Immature natural killer cell (primary cell): ENCODE data around the gene GRB10. TPM values are rescaled to one million over a fixed set of nuclear protein-coding genes. Genes with fewer than 3 reads are reported as not detected.
A peak's percentile ranks its signal among the peaks of the same experiment; 100 is the strongest.

Experiments
- DNase-seq, 3 donors: peaks; one replicate each; pipeline ENCODE4 v3.0.0; 2022; ENCODE audit warnings: mixed read lengths in 1 of 3
- H3K27ac Mint-ChIP-seq, 6 donors: one replicate each; pipeline ENCODE4 v1.8.0; 2020; ENCODE audit warnings: mixed read lengths in 6 of 6, mild to moderate bottlenecking in 5 of 6, inconsistent platforms in 4 of 6, moderate library complexity in 3 of 6
- H3K27me3 Mint-ChIP-seq, 3 donors: one replicate each; pipeline ENCODE4 v1.8.0; 2020 to 2021; ENCODE audit warnings: low read depth in 3 of 3, mild to moderate bottlenecking in 3 of 3, mixed read lengths in 3 of 3, moderate library complexity in 3 of 3, inconsistent platforms in 1 of 3
- H3K36me3 Mint-ChIP-seq, 3 donors: one replicate each; pipeline ENCODE4 v1.8.0; 2020; ENCODE audit warnings: mixed read lengths in 3 of 3, inconsistent platforms in 2 of 3, mild to moderate bottlenecking in 2 of 3
- H3K4me1 Mint-ChIP-seq, 2 donors: one replicate each; pipeline ENCODE4 v1.8.0; 2020; ENCODE audit warnings: inconsistent platforms in 2 of 2, mild to moderate bottlenecking in 2 of 2, mixed read lengths in 2 of 2, moderate library complexity in 1 of 2
- H3K4me3 Mint-ChIP-seq, 5 donors: one replicate each; pipeline ENCODE4 v1.8.0; 2020; ENCODE audit warnings: mild to moderate bottlenecking in 5 of 5, mixed read lengths in 5 of 5, inconsistent platforms in 3 of 5, moderate library complexity in 3 of 5
- H3K9me3 Mint-ChIP-seq, 6 donors: one replicate each; pipeline ENCODE4 v1.8.0; 2020; ENCODE audit warnings: mild to moderate bottlenecking in 6 of 6, mixed read lengths in 6 of 6, inconsistent platforms in 4 of 6, moderate library complexity in 3 of 6
- polyA plus RNA-seq, 3 donors: library from polyadenylated mRNA; unstranded; fragments of 300-500 nt; fragmentation: Illumina TruSeq; gene quantifications; one replicate each; pipeline ENCODE4 v1.2.3, GENCODE V29; 2021

The GRB10 gene
- polyA plus RNA-seq = not detected

DNA sequence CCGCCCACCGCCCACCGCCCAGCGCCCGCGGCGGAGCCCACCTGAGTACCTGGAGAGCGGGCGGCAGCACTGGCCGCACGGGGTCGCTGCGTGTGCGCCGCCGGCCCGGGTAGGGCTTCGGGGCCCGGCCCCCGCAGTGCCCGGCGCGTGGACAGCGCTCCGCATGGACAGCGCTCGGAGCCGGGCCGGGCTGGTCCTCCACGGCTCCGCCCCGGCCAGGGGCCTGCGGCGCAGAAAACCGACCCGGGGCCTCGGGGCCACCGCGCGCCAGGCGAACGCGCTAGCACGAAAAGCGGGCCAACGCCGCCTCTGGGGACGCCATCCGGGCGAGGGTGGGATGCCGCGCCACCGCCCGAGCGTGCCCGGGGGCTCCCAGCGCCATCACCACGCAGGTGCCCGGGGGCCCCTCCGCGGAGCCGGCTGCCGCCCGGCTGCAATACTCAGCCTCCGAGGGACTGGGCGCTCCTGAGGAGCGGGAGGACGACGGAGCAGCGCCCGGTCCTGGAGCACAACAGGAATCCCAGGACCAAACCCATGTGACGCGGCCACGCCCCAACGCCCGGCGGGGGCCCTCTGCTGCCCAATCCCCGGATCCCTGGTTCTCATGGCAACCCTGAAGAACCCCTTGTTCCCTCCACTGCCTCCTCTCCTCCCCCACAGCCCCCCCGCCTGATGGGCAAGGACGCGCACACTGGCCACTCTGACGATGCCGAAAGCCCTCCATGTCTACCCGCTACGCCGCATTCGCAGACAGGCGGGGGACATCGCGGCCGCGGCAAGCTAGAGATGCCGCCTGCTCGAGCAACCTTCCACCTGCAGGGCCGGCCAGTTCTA, at the start of gene GRB10:
GRB10 (minus strand) TSS at position 522 of the 834 bp plus-strand sequence. CDS start 50,574 bp downstream, outside the sequence.
- H3K9me3 Mint-ChIP-seq = peaks cover 0 to 3% (median 0%) of the 10 kb centered on the region in 6 donors
- no peak for DNase-seq
- no peaks in the 10 kb centered on the region for H3K36me3 Mint-ChIP-seq
- H3K27me3 Mint-ChIP-seq = peaks cover 2 to 19% (median 5%) of the 10 kb centered on the region in 3 donors
- no peak within 1 kb of the TSS for H3K27ac Mint-ChIP-seq
- H3K4me1 Mint-ChIP-seq = peaks cover 0 to 1% of the 10 kb centered on the region in 2 donors
- H3K4me3 Mint-ChIP-seq = peak within 1 kb of the TSS in 3 of 5 donors; percentile 2 to 68 (median 23)

DNA sequence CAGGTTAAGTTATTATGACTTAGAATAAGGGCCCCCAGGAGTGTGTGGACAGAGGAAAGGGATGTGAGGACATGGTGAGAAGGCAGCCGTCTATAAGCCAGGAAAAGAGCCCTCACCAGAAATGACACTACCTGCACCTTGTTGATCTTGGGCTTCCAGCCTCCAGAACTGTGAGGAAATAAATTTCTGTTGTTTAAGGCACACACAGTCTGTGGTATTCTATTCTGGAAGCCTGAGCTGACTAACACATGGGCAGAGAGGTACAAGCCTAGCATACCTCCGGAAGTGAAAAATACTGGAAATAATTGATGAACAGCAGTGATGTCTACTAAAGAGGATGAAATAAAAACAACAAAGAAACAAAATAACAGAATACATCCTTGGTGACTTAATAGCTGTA, 46.1 kb upstream of the GRB10 start:
- peaks cover 0 to 4% (median 0%) of the 10 kb centered on the region in 3 donors for H3K36me3 Mint-ChIP-seq

DNA sequence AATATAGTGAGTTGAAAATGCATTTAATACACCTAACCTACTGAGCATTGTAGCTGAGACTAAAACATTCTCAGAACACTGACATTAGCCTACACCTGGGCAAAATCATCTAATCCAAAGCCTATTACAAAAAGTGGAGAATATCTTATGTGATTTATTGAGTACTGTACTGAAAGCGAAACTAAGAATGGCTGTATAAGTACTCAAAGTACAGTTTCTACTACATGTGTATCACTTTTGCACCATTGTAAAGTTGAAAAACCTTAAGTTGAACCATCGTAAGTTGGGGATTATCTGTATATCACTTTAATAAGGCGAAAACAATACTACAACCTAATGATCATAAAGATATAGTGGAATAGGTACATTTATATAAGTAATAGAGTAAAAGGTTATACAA, 45.4 kb upstream of the GRB10 start:
- H3K36me3 Mint-ChIP-seq = peaks cover 0 to 4% (median 0%) of the 10 kb centered on the region in 3 donors
- peaks cover 2 to 16% (median 4%) of the 10 kb centered on the region in 3 donors for H3K27me3 Mint-ChIP-seq
- no peak overlapping the region for H3K4me3 Mint-ChIP-seq
- peaks cover 0 to 8% of the 10 kb centered on the region in 2 donors for H3K4me1 Mint-ChIP-seq
- no peak for DNase-seq
- no peak overlapping the region for H3K27ac Mint-ChIP-seq
- H3K9me3 Mint-ChIP-seq = peaks cover 0 to 1% (median 0%) of the 10 kb centered on the region in 6 donors

More for the DNA sequence above, 46.1 kb upstream of the GRB10 start:
- Mint-ChIP-seq H3K4me1 (peaks cover 0 to 11% of the 10 kb centered on the region in 2 donors), H3K27me3 (peaks cover 4 to 16% (median 4%) of the 10 kb centered on the region in 3 donors), H3K27ac (no peak overlapping the region), H3K9me3 (peaks cover 0 to 3% (median 0%) of the 10 kb centered on the region in 6 donors), H3K4me3 (no peak overlapping the region)
- DNase-seq = no peak

DNA sequence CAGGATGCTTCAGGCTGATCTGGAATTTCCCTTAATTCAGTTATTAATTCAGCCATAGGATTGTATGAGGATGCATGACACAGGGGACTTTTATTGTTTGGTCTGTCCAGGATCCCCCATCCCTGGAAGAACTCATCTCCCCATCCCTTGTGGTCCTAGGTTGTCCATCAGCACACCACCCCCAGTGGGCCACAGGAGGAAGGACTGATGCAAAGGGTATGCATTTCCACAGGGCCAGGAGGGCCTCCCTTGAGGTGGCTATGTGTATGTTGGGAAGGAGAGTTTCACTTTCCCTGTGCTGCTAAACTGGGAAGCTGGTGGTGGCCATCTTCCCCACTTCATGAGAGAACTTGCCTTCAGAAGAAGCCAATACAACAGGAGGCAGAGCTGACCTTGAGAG, 44.6 kb upstream of the GRB10 start:
- Mint-ChIP-seq H3K9me3 (peaks cover 0 to 1% (median 0%) of the 10 kb centered on the region in 6 donors), H3K27me3 (peaks cover under 1 to 14% (median 2%) of the 10 kb centered on the region in 3 donors), H3K27ac (no peak overlapping the region), H3K36me3 (peaks cover 0 to 4% (median 0%) of the 10 kb centered on the region in 3 donors), H3K4me1 (no peaks in the 10 kb centered on the region), H3K4me3 (no peak overlapping the region)
- DNase-seq = no peak

DNA sequence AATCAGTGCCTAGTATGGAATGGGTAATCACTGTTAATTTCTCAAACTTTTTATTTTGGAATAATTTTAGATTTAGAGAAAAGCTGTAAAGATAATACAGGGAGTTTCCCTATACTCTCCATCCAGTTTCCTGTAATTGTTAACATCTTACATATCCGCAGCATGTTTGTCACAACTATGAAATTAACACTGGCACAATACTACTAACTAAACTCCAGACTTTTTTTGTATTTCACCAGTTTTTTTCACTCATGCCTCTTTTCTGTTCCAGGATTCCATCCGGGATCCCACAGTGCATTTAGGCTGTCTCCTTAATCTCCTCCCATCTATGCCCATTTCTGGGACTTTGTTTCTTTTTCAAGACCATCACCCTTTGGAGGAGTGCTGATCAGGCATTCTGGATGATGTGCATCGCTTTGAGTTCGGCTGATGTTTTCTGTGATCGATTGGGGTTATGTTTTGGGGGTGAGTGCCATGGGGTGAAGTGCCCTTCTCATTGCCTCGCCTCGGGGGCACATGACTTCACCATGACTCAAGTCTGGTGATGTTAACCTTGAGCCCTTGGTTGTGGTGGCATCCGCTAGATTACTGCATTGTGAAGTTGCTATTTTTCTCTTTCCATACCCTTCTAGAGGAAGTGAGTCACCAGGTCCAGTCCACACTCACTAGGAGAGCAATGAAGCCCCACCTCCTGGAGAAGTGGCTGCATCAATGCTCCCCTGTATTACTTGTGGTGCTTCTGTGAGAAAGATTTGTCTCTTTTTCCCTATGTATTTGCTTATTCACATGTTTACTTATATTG, 43.9 kb upstream of the GRB10 start:
- Mint-ChIP-seq H3K27ac (no peak overlapping the region), H3K27me3 (peaks cover 0 to 8% (median 2%) of the 10 kb centered on the region in 3 donors)
- no peak for DNase-seq

DNA sequence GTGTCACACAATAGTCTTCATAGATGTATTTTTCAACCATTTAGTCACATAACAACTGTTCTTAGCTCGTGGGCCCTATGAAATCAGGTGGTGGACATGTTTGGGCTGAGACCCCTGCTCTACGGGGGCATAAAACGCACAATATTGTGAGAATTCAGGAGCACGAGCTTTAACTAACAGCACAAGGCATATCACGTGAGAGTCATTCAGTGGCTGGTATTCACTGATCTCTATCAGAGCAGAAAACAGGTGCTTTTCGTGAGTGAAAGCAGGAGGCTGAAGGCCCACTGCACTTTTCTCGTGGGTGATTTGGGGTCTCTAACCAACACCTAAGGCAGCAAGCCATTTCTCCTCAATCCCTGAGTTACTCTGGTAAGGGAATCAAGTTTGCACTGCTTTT, 42.8 kb upstream of the GRB10 start:
- H3K27ac Mint-ChIP-seq = no peak overlapping the region
- DNase-seq = no peak
- peaks cover 0 to 4% (median 0%) of the 10 kb centered on the region in 3 donors for H3K36me3 Mint-ChIP-seq
- H3K9me3 Mint-ChIP-seq = peaks cover 0 to 1% (median 0%) of the 10 kb centered on the region in 6 donors
- H3K27me3 Mint-ChIP-seq = peaks cover 0 to 8% (median 0%) of the 10 kb centered on the region in 3 donors
- H3K4me1 Mint-ChIP-seq = no peaks in the 10 kb centered on the region
- H3K4me3 Mint-ChIP-seq = no peak overlapping the region

More for the DNA sequence above, 43.9 kb upstream of the GRB10 start:
- Mint-ChIP-seq H3K4me1 (no peaks in the 10 kb centered on the region), H3K4me3 (no peak overlapping the region), H3K36me3 (peaks cover 0 to 4% (median 0%) of the 10 kb centered on the region in 3 donors), H3K9me3 (peaks cover 0 to 1% (median 0%) of the 10 kb centered on the region in 6 donors)

DNA sequence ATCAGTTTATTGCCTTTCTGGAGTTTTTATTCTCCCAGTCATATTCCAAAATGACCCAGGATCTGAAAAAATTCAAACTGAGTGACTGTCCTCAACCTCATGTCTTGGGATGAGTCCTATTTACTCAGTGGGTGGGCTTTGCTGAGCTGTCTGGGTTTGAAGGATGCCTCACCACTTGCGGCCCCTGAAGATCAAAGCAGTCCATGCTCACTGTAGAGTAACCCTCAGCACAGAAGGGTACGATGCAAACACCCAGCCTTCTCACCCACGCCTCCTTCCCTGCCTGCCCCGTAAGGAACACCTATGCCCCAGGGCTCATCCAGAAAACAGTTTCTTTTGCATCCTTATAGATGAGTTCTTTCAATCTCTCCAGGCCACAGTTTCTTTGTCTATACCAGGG, 42.2 kb upstream of the GRB10 start:
- DNase-seq = no peak
- Mint-ChIP-seq H3K27ac (no peak overlapping the region), H3K9me3 (peaks cover 0 to 1% (median 0%) of the 10 kb centered on the region in 6 donors), H3K36me3 (peaks cover 0 to 4% (median 0%) of the 10 kb centered on the region in 3 donors), H3K4me3 (no peak overlapping the region), H3K27me3 (peaks cover 0 to 8% (median 0%) of the 10 kb centered on the region in 3 donors), H3K4me1 (no peaks in the 10 kb centered on the region)

DNA sequence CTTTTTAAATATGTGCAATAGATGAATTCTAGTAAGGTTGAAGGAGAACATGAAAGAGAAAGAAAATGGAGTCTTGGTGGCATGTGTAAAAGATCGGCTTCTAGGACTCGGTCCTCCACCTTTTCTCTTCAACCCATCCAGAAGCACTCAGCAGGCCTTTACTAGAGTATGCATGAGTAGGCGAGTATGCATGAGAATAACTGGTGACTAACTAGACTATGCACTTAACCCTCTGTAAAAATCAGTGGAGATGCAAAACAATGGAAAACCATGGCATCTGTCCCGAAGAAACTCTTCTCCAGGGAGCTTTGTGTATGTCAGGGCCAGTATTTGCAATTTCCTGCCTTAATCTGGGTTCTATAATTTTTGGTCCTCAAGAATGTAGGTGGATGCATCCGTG, 40.0 kb upstream of the GRB10 start:
- Mint-ChIP-seq H3K9me3 (peaks cover 0 to 1% (median 0%) of the 10 kb centered on the region in 6 donors), H3K4me3 (no peak overlapping the region), H3K36me3 (peaks cover 0 to 4% (median 0%) of the 10 kb centered on the region in 3 donors), H3K27ac (no peak overlapping the region), H3K4me1 (no peaks in the 10 kb centered on the region), H3K27me3 (peaks cover 0 to 1% (median 0%) of the 10 kb centered on the region in 3 donors)
- no peak for DNase-seq

DNA sequence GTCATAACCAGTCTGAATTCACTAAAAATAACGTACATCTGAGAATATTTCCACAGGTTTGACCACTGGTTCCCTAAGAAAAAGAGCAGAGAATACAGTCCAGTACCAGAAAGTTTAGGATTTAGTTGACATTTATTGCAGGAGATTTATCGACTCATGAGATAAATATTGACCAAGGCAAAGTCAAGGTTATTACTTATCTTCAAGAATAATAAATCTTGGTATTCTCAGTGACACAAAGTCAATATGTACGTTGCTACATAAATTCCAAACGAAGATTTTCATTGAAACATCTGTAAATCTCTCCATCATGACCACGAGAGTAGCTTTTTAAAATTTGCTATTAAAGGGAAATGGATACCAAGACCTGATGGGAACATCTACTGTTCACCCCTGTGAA, 39.4 kb upstream of the GRB10 start:
- Mint-ChIP-seq H3K4me3 (no peak overlapping the region), H3K4me1 (no peaks in the 10 kb centered on the region), H3K9me3 (no peaks in the 10 kb centered on the region), H3K36me3 (peaks cover 0 to 4% (median 0%) of the 10 kb centered on the region in 3 donors), H3K27ac (no peak overlapping the region), H3K27me3 (peaks cover 0 to 1% (median 0%) of the 10 kb centered on the region in 3 donors)
- no peak for DNase-seq

DNA sequence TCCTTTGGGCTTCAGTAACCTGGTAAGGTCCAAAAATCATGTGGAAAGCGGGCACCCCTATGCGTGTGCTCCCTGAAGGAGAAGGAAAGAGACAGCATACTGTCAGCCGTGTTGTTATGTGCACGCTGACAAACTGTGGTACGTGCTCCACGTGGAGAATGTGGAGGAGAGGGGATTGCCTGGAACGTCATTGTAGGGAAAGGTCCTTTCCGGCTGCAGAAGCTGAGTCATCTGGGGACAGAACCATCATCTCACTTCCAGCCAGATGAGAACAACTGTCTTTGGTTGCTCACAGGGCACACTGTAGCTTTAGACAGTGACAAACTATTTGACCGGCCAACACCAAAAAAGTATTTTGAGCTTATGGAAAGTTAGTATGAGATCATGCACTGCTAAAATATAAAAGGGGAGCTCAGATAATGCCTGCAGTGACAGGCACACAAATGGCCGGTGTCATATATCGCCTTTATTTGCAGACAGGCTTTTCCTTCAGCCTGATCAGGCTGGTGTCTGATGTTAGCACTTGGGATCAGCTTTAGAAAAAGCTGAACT, 38.8 kb upstream of the GRB10 start:
- peaks cover 0 to 4% (median 0%) of the 10 kb centered on the region in 3 donors for H3K36me3 Mint-ChIP-seq
- no peak for DNase-seq
- H3K27ac Mint-ChIP-seq = no peak overlapping the region
- H3K27me3 Mint-ChIP-seq = peaks cover 0 to 2% (median 1%) of the 10 kb centered on the region in 3 donors
- H3K9me3 Mint-ChIP-seq = no peaks in the 10 kb centered on the region
- no peaks in the 10 kb centered on the region for H3K4me1 Mint-ChIP-seq
- no peak overlapping the region for H3K4me3 Mint-ChIP-seq

DNA sequence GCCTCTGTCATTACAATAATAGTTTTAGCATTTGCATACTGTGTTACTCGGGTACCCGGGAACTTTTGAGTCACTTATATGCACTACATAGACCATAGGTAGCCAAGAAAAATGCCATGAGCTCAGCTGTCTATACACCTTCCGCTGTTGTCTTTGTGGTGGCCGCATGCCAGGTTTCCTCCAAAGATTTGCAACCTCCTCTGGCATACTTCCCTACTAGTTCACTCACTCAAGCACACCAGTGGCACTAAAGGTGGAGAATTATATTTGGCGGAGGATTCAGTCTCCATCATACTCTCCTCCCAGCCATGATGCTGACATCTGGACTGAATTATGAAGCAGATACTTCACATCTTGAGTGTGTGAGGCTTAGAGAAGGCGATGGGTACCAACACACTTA, 35.6 kb upstream of the GRB10 start:
- no peaks in the 10 kb centered on the region for H3K4me1 Mint-ChIP-seq
- no peak overlapping the region for H3K4me3 Mint-ChIP-seq
- H3K36me3 Mint-ChIP-seq = no peaks in the 10 kb centered on the region
- H3K27me3 Mint-ChIP-seq = peaks cover 0 to 2% (median 1%) of the 10 kb centered on the region in 3 donors
- no peak overlapping the region for H3K27ac Mint-ChIP-seq
- no peak for DNase-seq
- H3K9me3 Mint-ChIP-seq = no peaks in the 10 kb centered on the region

DNA sequence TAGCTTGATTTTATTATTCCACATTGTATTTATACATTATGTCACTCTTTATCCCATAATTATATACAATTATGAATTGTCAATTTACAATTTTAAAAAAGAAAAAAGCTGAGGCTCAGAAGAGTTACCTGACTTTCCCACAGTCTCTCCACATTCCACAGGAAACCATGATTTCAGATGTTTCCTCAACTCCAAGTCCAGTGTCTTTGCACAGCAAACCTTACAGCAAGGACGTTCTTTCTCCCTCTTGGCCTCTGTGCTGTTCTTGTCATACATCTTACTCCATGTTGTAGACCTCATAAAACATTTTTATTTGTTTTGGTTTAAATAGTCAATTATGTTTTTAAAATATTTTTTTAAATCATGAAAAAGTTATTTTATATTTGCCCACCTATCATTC, 34.9 kb upstream of the GRB10 start:
- Mint-ChIP-seq H3K9me3 (no peaks in the 10 kb centered on the region), H3K4me1 (no peaks in the 10 kb centered on the region), H3K4me3 (no peak overlapping the region), H3K27me3 (peaks cover 0 to 2% (median 1%) of the 10 kb centered on the region in 3 donors), H3K27ac (no peak overlapping the region), H3K36me3 (no peaks in the 10 kb centered on the region)
- no peak for DNase-seq

DNA sequence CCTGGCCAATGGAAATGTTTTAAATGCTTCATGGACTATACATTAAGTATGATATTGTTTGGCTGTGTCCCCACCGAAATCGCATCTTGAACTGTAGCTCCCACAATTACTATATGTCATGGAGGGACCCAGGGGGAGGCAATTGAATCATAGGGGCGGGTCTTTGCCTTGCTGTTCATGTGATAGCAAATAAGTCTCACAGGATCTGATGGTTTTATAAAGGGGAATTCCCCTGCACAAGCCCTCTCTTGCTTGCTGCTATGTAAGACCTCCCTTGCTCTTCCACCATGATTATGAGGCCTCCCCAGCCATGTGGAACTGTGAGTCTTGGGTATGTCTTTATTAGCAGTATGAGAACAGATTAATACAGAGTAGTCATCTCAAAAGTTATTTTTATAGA, 32.4 kb upstream of the GRB10 start:
- no peaks in the 10 kb centered on the region for H3K4me1 Mint-ChIP-seq
- H3K36me3 Mint-ChIP-seq = no peaks in the 10 kb centered on the region
- H3K27ac Mint-ChIP-seq = no peak overlapping the region
- no peak overlapping the region for H3K4me3 Mint-ChIP-seq
- DNase-seq = no peak
- peaks cover 1 to 2% (median 2%) of the 10 kb centered on the region in 3 donors for H3K27me3 Mint-ChIP-seq
- no peaks in the 10 kb centered on the region for H3K9me3 Mint-ChIP-seq
